Measurements from ENCODE around the gene BTBD17.

DNA sequence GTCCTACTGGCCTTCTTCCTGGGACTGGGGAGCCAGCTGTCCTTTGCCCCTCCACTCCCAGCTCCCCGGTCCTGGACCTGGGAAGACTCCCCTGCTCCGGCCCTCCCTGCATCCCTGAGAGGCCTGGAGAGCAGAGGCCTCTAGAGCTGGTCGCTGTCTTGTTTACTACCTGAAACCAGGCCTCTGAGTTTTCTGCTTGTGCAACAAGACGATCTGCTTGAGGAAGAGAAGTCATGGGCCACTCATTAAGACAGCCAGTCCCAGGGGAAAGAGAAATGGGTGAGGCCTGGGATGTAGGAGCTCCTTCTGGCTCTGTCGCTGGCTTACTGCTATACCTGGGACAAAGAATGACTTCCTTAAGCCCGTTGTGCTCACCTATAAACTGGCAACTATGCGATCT, 40.4 kb upstream of the BTBD17 start:
- TF ChIP-seq, protein P1, sequence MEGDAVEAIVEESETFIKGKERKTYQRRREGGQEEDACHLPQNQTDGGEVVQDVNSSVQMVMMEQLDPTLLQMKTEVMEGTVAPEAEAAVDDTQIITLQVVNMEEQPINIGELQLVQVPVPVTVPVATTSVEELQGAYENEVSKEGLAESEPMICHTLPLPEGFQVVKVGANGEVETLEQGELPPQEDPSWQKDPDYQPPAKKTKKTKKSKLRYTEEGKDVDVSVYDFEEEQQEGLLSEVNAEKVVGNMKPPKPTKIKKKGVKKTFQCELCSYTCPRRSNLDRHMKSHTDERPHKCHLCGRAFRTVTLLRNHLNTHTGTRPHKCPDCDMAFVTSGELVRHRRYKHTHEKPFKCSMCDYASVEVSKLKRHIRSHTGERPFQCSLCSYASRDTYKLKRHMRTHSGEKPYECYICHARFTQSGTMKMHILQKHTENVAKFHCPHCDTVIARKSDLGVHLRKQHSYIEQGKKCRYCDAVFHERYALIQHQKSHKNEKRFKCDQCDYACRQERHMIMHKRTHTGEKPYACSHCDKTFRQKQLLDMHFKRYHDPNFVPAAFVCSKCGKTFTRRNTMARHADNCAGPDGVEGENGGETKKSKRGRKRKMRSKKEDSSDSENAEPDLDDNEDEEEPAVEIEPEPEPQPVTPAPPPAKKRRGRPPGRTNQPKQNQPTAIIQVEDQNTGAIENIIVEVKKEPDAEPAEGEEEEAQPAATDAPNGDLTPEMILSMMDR (conservative IDR thresholded peaks at IDR 0.05; ENCODE audit: low read length): no peak
- TF ChIP-seq EZH2phosphoT487 (IDR thresholded peaks at IDR 0.05; ENCODE audit: borderline replicate concordance): no peak

All from Loucy (cell line).